SHP77 treated with DMSO at 0.1 percent for 48 hours (cell line): ENCODE data around the gene CNIH2.
A peak's percentile ranks its signal among the peaks of the same experiment; 100 is the strongest.
"Not testable (repeated sequence)": the region's sequence is repeated elsewhere in the genome, so short reads cannot be mapped to it uniquely, and the experiment has no call there.

Experiments used
- DNase-seq: peaks from one replicate; lab custom pipeline; 2025; lab: John Stamatoyannopoulos, UW

Gene CNIH2

DNA sequence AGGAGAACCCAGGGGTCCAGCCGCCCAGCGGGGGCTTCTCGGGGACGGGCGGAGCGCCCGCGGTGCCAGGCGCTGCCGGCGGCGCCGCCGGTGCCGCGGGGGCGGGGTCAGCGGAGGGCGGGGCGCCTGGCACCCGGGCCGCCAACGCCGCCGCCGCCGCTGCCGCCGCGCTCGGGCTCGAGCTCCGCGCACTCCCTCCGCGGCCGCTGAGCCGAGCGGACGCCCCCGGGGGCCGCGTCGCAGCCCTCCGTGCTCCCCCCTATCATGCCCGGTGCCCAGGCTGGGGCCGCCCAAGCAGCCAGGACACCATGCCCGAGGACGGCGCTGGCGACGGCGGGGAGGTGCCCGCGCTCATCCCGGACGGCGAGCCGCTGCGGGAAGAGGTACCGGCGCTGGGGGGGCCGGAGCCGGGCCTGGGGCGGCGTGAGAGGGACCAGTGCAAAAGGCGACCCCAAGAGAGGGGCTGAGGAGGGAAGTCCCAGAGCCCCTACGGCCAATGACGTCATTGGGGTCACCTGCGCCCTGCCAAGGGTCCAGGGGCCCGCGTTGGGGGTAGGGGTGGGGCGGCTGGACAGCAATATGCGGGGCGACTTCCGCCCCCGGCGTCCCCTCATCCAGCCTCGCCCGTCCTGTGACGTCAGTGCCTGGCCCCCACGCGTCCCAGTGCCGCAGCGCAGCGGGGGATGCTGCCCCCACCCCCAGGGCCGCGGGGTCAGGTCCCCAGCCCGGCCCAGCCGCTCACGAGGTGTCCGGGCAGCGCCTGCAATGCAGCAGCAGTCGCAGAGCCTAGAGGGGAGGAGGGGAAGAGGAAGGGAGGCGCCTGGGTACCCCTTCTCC is 13.9 kb downstream of the CNIH2 start, which contains the start of gene TMEM151A:
Gene TMEM151A, plus strand, starts transcription at position 189 of the 837 bp plus-strand sequence. Its CDS starts 120 bp downstream, at position 309.
- no peak for DNase-seq

DNA sequence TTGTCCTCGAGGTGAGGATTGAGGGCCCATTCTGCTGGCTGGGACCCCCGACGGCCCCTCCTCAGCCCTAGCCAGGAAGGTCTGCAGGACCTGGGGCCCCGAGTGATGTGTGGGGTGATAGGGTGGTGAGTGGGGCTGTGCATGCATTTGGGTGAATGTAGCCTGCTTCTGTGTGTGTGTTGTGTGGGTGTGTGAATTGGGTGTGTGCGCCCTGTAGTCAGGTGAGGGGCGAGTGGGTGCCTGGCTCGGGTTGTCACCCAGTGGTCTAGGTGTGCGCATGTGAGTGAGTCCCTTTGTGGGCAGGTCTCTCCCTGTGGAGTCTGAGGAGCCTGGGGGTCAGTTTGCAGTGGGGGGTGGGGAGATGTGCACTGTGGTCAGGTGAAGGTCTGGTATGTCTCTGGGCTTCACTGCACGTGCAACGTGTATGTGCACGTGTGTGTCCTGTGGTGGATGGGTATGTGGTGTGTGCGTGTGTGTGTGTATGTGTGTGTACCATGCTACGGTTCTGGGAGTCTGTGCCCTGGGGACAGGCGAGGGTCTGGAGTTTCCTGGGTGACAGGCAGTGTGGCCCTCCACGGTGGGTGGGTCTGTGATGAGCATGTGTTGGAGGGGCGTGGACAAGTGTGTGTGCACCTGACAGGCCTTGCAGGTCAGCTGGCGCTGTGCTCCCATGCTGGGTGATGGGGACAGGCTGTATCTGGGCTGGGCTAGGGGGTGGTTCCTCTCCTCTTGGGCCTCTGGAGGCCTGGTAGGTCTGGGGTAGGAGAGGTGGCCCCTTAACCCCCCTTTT is 14.8 kb downstream of the CNIH2 start:
- no peak for DNase-seq

DNA sequence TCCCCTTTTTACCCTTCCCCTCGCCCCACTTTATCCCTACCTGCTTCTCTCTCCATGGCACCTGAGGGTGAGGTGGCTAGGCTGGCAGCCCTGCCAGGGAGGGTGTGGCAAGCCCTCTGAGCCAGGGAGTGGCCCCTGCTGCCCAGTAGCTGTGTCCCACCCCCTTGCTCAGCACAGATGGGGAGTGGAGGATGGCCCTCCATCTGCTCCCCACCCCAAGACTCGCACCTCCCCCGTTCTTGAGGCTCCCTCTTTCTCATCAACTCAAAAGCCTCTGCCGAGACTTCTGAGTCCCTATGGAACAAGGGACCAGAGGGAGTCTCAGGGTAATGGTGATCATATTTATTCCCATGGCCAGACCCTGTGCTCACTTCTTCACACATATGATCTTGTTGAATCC is 15.4 kb downstream of the CNIH2 start:
- no peak for DNase-seq

DNA sequence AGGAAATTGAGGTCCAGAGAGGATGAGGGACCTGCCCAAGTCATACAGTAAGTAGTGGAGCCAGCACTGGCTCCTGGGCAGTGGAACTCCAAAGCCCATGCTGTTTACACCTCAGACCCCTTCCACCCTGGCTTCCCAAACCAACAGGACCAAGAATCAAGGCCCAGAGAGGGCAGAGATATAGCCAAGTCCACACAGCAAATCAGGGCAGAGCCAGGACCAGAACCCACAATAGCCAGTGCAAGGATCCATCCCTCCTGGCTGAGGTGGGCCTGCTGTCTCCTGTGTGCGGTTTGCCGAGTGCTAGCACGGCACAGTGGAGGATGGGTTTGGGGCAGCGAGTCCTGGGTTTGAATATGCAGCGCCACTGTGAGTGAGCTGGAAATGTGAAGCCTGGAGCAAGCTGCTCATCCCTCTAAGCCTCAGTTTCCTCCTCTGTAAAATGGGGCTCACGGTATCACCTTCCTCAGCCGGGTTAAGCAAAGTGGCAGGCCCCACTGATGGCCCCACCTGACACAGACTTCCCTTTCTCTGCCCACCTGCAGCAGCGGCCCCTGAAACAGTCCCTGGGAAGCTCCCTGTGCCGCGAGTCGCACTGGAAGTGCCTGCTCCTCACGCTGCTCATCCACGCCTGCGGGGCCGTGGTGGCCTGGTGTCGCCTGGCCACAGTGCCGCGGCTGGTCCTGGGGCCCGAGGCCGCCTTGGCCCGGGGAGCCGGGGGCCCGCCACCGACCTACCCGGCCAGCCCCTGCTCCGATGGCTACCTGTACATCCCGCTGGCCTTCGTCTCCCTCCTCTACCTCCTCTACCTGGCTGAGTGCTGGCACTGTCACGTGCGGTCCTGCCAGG is 16.0 kb downstream of the CNIH2 start:
- no peak for DNase-seq

DNA sequence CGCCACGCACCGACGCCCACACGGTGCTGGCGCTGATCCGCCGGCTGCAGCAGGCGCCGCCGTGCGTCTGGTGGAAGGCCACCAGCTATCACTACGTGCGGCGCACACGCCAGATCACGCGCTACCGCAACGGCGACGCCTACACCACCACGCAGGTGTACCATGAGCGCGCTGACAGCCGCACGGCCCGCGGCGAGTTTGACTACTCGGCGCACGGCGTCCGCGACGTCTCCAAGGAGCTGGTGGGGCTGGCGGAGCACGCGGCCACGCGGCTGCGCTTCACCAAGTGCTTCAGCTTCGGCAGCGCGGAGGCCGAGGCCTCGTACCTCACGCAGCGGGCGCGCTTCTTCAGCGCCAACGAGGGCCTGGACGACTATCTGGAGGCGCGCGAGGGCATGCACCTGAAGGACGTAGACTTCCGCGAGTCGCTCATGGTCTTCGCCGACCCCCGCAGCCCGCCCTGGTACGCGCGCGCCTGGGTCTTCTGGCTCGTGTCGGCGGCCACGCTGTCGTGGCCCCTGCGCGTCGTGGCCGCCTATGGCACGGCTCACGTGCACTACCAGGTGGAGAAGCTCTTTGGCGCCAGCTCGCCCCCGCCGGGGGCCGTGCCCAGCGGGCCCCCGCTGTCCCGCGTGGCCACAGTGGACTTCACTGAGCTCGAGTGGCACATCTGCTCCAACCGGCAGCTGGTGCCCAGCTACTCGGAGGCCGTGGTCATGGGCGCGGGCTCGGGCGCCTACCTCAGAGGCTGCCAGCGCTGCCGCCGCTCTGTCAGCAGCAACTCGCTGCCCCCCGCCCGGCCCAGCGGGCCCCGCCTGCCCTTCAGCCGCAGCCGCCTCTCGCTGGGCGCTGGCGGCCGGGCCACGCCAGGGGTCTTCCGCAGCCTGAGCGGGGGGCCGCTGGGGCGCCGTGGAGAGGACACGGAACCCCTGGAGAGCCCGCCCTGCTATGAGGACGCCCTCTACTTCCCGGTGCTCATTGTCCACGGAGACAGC is 16.9 kb downstream of the CNIH2 start:
- DNase-seq, result no peak

DNA sequence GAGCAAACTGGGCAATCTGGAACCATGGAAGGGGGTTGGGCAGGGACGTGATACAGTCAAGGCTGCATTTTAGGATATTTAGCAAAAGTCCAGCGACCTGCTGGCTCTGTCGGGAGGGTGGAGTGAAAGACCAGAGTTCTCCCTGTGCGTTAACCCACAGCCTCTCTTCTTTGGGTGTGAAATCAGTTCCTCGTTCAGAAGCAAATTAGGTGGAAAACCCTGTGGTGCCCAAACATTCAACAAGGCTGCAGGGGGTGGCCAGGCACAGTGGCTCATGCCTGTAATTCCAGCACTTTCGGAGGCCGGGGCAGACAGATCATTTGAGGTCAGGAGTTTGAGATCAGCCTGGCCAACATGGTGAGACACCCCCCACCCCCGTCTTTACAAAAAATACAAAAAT is 19.6 kb downstream of the CNIH2 start:
- no peak for DNase-seq

DNA sequence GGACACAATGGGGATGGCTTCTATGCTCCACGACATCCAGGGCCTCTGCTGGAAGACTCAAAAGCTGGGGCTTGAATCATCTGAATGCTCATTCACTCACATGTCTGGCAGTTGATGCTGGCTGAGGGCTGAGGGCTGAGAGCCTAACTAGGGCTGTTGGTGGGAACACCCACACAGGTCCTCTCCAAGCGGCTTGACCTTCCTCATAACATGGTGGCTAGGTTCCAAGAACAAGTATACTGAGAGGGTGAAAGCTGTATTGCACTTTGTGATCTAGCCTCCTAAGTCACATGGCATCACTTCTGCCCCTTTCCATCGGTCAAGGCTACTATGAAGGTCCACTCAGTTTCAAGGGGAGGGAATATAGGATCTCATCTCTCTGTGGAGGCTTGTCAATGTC is 21.2 kb downstream of the CNIH2 start:
- no peak for DNase-seq

- no peak for DNase-seq
These were observed 24.7 kb downstream of the CNIH2 start for GRCh38 chr11:66302656-66303055.

GRCh38 chr11:66309475-66309874 is 31.5 kb downstream of the CNIH2 start:
- no peak for DNase-seq

- DNase-seq, result no peak
These were observed 32.3 kb downstream of the CNIH2 start for GRCh38 chr11:66310324-66310723.

DNA sequence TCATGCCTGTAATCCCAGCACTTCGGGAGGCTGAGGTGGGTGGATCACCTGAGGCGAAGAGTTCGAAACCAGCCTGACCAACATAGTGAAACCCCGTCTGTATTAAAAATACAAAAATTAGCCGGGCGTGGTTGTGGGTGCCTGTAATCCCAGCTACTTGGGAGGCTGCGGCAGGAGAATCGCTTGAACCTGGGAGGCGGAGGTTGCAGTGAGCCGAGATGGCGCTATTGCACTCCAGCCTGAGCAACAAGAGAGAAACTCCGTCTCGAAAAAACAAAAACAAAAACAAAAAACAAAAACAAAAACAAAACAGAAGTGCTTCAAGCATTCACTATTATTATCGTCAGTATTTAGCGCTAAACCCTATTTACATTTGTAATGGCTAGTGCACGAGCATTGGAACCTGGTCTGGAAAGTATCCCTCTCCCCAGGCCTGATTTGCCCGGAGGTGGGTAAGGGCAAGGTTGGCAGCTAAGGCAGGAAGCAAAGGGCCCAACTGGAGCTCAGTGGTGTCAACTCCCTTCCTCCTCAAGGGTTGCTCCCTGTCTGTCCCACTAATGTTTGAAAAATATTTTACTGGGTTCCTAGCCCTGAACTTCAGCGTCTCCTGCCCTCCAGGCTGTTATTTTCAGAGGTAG is 32.9 kb downstream of the CNIH2 start:
- DNase-seq, result not testable (repeated sequence)

DNA sequence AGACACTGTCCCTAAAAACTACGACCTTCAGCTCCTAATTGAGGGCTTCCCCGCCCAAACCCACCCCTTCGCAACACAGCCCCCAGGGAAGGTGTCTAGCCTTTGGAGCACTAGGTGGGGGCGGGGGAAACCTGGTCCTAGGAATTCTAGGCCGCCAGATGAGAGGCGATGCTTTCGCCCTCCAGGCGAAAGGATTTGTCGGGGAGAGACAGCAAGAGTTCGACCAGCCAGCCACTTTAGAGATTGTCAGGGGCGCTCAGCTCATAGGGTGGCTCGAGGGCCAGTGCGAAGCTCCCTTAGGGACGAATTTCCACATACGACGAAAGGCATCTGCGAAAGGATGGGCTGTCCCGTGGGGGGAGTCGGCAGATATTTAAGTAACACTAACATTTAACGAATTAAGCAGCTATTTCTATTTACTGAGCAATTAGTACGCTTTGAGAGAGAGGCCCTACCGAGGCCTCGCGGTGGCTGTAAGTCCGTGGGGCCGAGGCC is 33.5 kb downstream of the CNIH2 start:
- DNase-seq, result no peak

GRCh38 chr11:66311965-66312548 is 34.1 kb downstream of the CNIH2 start:
- peak; percentile 96 for DNase-seq

DNA sequence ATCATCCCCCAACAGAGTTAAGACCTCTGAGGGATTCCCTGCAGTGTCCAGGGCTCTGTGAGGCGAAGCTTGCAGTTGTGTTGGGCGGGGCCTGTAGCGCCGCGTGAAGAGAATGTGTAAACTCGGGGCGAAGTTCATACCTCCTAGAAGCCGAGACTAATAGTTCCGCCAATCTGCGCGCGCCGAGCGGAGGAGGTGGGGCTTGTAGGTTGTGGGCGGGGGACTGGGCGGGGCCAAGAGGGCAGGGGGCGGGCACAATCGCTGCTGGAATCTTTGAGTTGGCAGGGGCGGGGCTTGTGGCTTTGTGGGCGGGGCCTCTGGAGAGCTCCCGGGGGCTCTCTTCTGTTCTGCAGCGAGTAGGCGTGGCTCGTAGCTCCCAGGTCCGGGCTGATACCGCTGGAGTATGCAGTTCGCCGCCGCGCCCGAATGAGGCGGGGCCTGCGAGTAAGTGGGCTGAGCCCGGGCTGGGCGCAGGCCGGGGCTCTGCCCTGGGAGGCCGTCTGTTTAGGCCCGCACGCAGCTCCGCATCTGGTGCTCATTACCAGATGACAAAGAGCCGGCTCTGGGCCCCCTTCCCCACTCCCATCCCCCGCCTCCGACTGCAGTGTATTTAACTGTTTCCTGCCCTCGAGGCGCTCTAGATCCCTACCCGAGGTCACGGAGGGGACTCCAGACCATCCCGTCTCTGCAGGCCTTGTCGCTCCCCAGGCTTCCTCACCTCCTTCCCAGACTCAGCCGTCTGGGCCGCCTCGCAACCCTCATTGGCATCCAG is 34.8 kb downstream of the CNIH2 start:
- peak; percentile 95 for DNase-seq

DNA sequence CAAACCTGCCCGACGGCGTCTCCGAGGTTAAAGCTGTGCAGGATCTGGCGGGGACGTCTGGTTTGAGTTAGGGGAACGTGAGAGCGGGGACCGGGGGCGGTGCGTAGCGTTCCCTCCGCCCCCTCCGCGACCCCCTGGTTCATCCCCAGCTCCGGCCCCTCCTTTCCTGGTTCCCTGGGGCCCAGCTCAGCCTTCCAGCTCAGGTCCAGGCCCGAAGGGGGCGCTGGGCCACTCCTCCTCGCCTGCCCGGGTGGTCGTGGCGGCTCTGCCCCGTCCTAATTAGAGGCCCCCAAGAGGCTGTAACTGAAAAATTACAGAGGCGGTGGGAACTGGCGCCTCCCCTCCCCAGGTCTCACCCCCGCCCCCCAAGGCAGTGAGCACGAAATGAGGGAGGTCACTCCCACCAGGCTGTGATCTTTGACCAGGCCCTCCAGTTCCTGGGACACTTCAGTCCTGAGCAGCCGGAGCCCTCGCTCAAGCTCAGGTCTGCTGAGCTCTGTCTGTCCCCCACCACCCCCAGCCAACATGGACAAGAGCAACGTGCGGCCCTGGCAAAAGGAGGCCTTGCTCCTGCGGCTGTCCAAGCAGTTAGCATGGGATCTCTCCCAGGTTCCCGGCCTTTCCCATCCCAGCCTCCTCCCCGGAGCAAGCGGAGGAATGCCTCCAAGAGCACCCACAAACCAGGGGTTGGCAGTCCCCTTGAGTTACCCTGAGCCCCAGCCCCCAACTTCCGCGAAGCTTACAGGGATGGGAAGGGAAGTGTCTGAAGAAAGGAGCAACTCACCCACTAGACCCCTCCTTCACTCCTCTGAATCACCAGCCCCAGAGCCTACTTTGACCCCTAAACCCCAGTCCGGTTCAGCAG is 35.6 kb downstream of the CNIH2 start:
- DNase-seq, result no peak

DNA sequence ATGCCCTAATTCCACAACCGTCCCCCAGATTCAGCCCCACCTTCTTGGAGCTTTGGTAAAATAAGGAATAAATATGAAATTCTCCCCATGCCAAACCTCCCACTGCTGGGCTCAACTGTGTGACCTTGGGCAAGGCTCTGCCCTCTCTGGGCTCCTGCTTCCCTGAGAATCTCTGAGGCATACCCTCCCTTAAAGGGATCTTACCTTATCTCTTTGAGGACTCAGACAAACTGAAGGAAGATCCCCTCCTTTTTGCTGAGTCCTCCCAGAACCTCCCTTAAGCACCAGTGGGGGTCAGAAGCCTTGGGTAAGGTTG is 36.2 kb downstream of the CNIH2 start:
- no peak for DNase-seq

DNA sequence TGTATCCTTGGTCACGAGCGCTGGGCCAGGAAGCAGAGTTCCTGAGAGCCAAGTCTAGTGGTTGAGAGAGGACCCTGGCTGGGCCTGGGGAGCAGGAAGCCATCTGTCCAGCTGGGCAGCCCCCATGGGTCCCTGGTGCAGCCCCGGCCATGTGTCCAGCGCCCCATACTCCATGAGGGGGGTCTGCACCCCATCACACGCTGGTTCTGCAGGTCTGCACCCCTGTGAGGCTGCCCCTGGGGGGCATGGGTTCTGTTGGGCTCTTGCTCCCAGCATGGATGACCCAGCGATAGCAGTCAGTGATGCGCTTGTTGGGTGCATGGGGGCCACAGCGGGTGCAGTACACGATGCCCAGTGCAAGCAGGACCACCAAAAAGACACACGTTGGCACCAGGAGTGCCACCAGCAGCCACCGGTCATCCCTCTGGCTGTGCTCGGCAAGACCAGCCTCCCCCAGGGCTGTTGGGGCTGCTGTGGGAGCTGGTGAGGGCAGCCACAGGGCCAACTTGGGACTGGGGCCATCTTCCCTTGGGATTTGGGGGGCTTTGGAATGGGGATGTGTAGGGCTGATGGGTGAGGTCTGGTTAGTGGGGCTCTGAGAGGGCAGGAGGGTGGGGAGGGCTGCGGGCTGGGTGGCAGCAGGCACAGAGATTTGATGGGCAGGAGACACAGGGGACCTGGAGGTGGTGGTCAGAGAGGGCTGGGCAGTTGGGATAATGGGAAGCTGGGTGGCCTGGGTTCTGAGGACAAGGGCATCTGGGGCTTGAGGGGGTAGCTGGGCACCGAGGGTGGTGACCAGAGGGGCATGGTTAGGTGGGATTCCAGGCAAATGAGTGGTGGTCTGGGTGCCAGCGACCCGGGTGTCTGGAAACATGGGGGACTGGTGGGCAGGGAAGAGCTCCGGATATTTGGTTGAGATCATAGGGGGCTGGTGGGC is 36.9 kb downstream of the CNIH2 start:
- DNase-seq, result no peak
